HG03159 (cell line): ENCODE results near the gene CERT1.
"Not testable (repeated sequence)": the region's sequence is repeated elsewhere in the genome, so short reads cannot be mapped to it uniquely, and the experiment has no call there.

ENCODE experiments used
- ATAC-seq: cut with Tn5 transposase; IDR thresholded peaks from one replicate; pipeline ENCODE4 v1.9.1; 2021; ENCODE audit warnings: mild to moderate bottlenecking, moderate library complexity; ENCODE audit not compliant: unreplicated experiment

CERT1 gene, protein sequence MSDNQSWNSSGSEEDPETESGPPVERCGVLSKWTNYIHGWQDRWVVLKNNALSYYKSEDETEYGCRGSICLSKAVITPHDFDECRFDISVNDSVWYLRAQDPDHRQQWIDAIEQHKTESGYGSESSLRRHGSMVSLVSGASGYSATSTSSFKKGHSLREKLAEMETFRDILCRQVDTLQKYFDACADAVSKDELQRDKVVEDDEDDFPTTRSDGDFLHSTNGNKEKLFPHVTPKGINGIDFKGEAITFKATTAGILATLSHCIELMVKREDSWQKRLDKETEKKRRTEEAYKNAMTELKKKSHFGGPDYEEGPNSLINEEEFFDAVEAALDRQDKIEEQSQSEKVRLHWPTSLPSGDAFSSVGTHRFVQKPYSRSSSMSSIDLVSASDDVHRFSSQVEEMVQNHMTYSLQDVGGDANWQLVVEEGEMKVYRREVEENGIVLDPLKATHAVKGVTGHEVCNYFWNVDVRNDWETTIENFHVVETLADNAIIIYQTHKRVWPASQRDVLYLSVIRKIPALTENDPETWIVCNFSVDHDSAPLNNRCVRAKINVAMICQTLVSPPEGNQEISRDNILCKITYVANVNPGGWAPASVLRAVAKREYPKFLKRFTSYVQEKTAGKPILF

GRCh38 chr5:75511435-75512382 is at the start of gene CERT1, which contains the start of gene POLK:
Gene CERT1 (minus strand): TSS chr5:75511629. CDS start chr5:75511207, 422 bp downstream.
Gene POLK (plus strand): TSS chr5:75511891.
- peak; percentile 77 for ATAC-seq

- not testable (repeated sequence) for ATAC-seq
Measured at GRCh38 chr5:75560655-75561054, 49.2 kb upstream of the CERT1 start.

GRCh38 chr5:75558981-75559632 is 47.7 kb upstream of the CERT1 start:
- ATAC-seq = no peak

GRCh38 chr5:75558221-75558620 is 46.8 kb upstream of the CERT1 start:
- no peak for ATAC-seq

GRCh38 chr5:75553358-75553757 is 41.9 kb upstream of the CERT1 start:
- no peak for ATAC-seq

DNA sequence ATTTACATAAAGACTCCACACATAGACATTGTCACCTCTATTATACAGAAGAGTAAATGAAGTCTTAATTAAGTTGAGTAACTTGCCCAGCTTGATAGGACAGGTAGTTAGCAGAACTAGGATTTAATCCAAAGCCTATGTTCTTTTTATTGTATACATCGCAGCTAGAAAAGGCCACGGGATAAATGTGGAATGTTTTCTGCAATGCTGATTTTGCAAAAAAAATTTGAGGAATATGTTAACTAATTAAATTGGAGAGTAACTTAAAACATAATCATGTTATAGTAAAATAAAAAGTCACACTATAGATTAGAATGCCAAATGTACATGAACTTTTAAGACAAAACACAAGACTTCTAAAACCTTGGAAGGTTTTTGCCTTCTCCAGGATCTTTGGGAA is 41.3 kb upstream of the CERT1 start:
- ATAC-seq = no peak

GRCh38 chr5:75551471-75551870 is 40.0 kb upstream of the CERT1 start:
- no peak for ATAC-seq

DNA sequence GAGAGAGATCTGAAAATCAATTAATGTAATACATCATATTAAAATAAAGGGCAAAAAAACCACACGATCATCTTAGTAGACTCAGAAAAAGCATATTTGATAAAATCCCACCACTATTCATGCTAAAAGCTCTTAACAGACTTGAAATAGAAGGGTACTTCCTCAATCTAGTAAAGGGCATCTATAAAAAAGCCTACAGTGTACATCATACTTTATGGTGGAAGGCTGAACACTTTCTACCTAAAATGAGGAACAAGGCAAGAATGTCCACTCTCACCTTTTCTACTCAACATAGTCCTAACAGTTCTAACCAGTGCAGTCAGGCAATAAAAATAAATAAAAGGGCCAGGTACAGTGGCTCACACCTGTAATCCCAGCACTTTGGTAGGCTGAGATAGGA is 39.2 kb upstream of the CERT1 start:
- ATAC-seq = no peak

DNA sequence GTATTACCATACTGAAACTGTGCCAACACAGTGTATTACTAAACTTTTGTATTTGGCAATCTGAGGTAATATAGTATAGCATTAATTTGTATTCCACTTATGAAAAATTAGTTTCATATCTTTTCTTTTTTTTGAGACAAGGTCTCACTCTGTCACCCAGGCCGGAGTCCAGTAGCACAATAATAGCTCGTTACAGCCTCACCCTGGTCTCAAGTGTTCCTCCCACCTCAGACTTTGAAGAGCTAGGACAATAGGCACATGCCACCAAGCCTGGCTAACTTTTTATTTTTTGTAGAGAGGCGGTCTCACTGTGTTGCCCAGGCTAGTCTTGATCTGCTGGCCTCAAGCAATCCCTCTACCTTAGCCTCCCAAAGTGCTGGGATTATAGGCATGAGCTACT is 36.4 kb upstream of the CERT1 start:
- no peak for ATAC-seq

DNA sequence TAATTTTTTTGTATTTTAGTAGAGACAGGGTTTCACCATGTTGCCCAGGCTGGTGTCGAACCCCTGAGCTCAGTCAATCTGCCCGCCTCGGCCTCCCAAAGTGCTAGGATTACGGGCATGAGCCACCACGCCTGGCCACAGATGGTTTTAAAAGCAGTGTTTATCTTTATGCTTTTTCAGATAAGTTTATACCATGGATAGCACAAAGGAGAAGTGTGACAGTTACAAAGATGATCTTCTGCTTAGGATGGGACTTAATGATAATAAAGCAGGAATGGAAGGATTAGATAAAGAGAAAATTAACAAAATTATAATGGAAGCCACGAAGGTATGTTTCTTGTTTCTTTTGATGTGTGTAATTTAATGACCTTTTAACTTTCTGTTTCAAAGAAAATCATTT is 35.4 kb upstream of the CERT1 start:
- ATAC-seq = no peak

GRCh38 chr5:75545131-75545530 is 33.7 kb upstream of the CERT1 start:
- ATAC-seq = no peak

DNA sequence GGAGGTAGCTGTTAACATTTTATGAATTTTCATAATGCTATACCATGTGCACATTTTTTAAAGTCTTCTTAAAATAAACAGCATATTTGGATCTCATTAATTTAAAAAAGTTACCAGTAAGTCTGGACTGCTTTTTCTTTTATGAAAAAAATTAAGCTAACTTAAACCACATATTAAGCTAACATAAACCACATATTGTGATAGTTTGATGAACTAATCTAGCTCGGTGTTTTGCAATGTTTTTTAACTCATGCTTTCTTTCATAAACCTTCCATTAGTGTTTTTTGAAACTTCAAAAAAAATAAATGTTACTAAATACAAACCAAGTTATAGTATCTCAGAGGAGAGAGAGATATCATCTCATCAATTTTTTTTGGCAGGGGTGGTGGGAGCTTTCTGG is 26.8 kb upstream of the CERT1 start:
- ATAC-seq = no peak

DNA sequence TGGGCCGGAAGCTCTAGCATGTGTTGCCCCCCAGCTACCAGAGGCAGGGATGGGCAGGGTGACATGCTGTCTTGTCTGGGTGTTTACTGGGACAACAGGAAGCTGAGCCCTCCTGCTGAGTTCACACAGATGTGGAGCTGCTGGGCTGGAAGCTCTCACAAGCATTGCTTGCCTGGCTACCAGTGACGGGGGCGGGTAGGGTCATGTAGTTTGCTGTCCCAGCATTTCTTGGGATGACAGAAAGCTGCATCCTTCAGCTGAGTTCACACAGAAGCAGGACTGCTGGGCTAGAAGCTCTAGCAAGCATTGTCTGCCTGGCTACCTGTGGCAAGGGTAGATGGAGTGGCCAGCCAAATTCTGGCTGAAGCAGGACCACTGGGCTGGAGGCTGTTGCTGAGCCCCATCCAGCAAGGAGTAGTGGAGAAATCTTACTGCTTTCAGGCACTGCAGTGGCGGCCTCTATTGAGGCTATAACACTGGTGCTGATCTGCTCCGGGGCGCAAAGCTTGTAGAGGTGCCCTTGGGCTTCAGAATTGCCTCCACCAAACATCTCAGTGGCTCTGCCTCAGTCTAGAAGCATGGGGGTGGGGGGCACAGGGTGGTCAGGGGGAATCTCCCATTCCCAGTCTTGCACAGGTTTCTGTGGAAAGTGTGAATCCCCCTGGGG is 25.4 kb upstream of the CERT1 start:
- no peak for ATAC-seq

- no peak for ATAC-seq
Measured at GRCh38 chr5:75536147-75536546, 24.7 kb upstream of the CERT1 start.

DNA sequence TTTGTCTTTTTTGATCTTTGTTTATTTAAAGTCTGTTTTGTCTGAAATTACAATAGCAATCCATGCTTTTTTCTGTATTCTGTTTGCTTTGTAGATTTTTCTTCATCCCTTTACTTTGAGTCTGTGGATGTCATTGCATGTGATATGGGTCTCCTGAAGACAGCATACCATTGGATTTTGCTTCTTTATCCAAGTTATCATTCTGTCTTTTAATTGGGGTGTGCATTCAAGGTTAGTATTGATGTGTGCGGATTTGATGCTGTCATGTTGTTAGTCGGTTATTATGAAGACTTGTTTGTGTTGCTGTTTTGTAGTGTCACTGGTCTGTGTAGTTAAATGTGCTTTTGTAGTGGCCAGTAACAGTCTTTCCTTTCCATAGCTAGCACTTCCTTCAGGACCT is 23.3 kb upstream of the CERT1 start:
- ATAC-seq = no peak

DNA sequence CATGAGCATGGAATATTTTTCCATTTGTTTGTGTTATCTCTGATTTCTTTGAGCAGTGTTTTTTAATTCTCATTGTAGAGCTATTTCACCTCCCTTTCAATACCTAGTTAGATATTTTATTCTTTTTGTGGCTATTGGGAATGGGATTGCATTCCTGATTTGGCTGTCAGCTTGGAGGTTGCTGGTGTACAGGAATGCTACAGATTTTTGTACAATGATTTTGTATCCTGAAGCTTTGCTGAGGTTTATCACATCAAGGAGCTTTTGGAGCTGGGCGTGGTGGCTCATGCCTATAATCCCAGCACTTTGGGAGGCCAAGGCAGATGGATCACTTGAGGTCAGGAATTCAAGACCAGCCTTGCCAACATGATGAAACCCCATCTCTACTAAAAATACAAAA is 22.3 kb upstream of the CERT1 start:
- ATAC-seq = not testable (repeated sequence)

DNA sequence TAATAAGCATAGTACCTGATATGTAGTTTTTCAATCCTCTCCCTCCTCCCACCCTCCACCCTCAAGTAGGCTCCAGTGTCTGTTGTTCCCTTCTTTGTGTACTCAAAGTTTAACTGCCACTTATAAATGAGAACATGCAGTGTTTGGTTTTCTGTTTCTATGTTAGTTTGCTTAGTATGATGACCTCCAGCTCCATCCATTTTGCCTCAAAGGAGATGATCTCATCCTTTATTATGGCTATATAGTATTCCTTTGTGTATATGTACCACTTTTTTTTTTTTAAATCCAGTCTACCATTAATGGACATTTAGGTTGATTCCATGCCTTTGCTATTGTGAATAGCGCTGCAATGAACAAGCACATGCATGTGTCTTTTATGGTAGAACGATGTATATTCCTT is 20.8 kb upstream of the CERT1 start:
- ATAC-seq = no peak

DNA sequence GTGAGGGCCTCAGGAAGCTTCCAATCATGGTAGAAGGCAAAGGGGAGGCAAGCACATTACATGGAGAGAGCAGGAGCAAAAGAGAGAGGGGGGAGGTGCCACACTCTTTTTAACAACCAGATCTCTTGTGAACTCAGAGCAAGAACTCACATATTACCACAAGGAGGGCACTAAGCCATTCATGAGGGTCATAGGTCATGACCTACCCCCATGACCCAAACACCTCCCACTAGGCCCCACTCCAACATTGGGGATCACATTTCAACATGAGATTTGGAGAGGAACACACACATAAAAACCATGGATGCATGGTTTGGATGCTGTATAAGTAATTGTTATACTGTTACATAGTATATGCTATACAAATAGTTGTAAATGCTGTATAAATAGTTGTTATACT is 17.8 kb upstream of the CERT1 start:
- no peak for ATAC-seq

DNA sequence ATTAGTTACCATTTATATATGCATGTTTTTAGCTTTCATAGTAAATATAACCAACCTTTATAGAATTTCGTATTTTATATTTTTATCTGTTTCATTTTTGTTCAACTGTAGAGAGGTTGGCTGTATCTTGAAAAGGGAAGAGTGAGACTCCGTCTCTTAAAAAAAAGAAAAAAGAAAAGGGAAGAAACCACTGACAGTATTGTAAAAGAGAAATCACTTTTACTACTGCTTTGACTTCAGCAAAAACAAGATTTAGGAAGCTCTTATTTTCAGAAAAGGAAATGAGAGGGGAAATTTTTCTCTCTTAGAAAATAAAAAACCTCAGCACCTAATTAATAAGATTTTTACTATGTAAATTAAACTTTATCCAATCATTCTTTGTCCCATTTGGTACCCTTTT is 14.6 kb upstream of the CERT1 start:
- no peak for ATAC-seq

GRCh38 chr5:75525344-75525743 is 13.9 kb upstream of the CERT1 start:
- ATAC-seq = no peak
